Activated CD4-positive, CD25-positive, alpha-beta regulatory T cell treated with anti-CD3 and anti-CD28 coated beads, Interleukin-2, amount 50 U/mL, for 16 hours (primary cell): ENCODE measurements around the gene SUCLA2.
A peak's percentile ranks its signal among the peaks of the same experiment; 100 is the strongest.
"Not testable (repeated sequence)": the region's sequence is repeated elsewhere in the genome, so short reads cannot be mapped to it uniquely, and the experiment has no call there.

Experiments used
- DNase-seq: peaks from one replicate; pipeline ENCODE4 v3.0.0-alpha.2; 2020; ENCODE audit warnings: low read depth, low spot score

The SUCLA2 gene

GRCh38 chr13:48001114-48001881 is at the start of gene SUCLA2:
TSS of gene SUCLA2 (minus strand) at chr13:48001273. CDS start at chr13:48001269, 4 bp downstream.
- DNase-seq, result peak; percentile 77

GRCh38 chr13:48050550-48050949 is 49.5 kb upstream of the SUCLA2 start:
- no peak for DNase-seq

GRCh38 chr13:48043789-48044503 is 42.9 kb upstream of the SUCLA2 start:
- no peak for DNase-seq

- no peak for DNase-seq
These were observed 41.8 kb upstream of the SUCLA2 start for GRCh38 chr13:48042894-48043293.

- no peak for DNase-seq
These were observed 39.8 kb upstream of the SUCLA2 start for GRCh38 chr13:48040896-48041295.

GRCh38 chr13:48040049-48040448 is 39.0 kb upstream of the SUCLA2 start:
- DNase-seq, result no peak

- no peak for DNase-seq
These were observed 37.7 kb upstream of the SUCLA2 start for GRCh38 chr13:48038761-48039160.

- peak; percentile 93 for DNase-seq
These were observed 36.5 kb upstream of the SUCLA2 start, which contains the start of gene NUDT15 for GRCh38 chr13:48037346-48038173. TSS of gene NUDT15 (plus strand) at chr13:48037726. CDS start at chr13:48037747, 21 bp downstream.

- no peak for DNase-seq
These were observed 28.8 kb upstream of the SUCLA2 start for GRCh38 chr13:48029859-48030258.

- DNase-seq, result no peak
These were observed 27.0 kb upstream of the SUCLA2 start for GRCh38 chr13:48028066-48028465.

- no peak for DNase-seq
These were observed 18.7 kb upstream of the SUCLA2 start for GRCh38 chr13:48019796-48020195.

- no peak for DNase-seq
These were observed 17.6 kb upstream of the SUCLA2 start for GRCh38 chr13:48018637-48019036.

GRCh38 chr13:48014359-48014758 is 13.3 kb upstream of the SUCLA2 start:
- no peak for DNase-seq

- no peak for DNase-seq
These were observed 11.6 kb upstream of the SUCLA2 start for GRCh38 chr13:48012668-48013067.

- DNase-seq, result no peak
These were observed 9.6 kb upstream of the SUCLA2 start for GRCh38 chr13:48010698-48011097.

- no peak for DNase-seq
These were observed 8.2 kb upstream of the SUCLA2 start for GRCh38 chr13:48009284-48009683.

GRCh38 chr13:48006396-48006795 is 5.3 kb upstream of the SUCLA2 start:
- no peak for DNase-seq

- no peak for DNase-seq
These were observed 3.1 kb upstream of the SUCLA2 start for GRCh38 chr13:48004201-48004600.

- DNase-seq, result not testable (repeated sequence)
These were observed 926 bp upstream of the SUCLA2 start for GRCh38 chr13:48001999-48002398.

GRCh38 chr13:48000559-48001113 is 437 bp downstream of the SUCLA2 start:
- no peak for DNase-seq

GRCh38 chr13:47999973-48000372 is 1.1 kb downstream of the SUCLA2 start:
- DNase-seq, result no peak

- DNase-seq, result no peak
These were observed 3.7 kb downstream of the SUCLA2 start for GRCh38 chr13:47997384-47997783.
